RCC 7860 (cell line): ENCODE results near the gene FHOD3.

Experiments used
- DNase-seq: peaks from one replicate; pipeline ENCODE4 v3.0.0-alpha.2; 2015; ENCODE audit warnings: low spot score
- FAIRE-seq: peaks from 2 replicates; lab custom pipeline; 2012; peaks lifted over from hg19 to GRCh38; lab: Jason Lieb, UNC

The FHOD3 gene

GRCh38 chr18:36675542-36675941 is 378.0 kb downstream of the FHOD3 start:
- FAIRE-seq, result no peak

GRCh38 chr18:36676629-36677028 is 379.1 kb downstream of the FHOD3 start:
- DNase-seq (no peak), FAIRE-seq (no peak)

More at GRCh38 chr18:36675542-36675941, 378.0 kb downstream of the FHOD3 start:
- no peak for DNase-seq

GRCh38 chr18:36680042-36680441 is 382.5 kb downstream of the FHOD3 start:
- DNase-seq, result no peak
- no peak for FAIRE-seq

- FAIRE-seq (no peak), DNase-seq (no peak)
Measured at GRCh38 chr18:36685580-36685979, 388.1 kb downstream of the FHOD3 start.

GRCh38 chr18:36688020-36688965 is 390.8 kb downstream of the FHOD3 start:
- no peak for FAIRE-seq
- peak; percentile 32 for DNase-seq

GRCh38 chr18:36692371-36692770 is 394.9 kb downstream of the FHOD3 start:
- FAIRE-seq (no peak), DNase-seq (no peak)

GRCh38 chr18:36692921-36693332 is 395.4 kb downstream of the FHOD3 start:
- FAIRE-seq (no peak), DNase-seq (no peak)

- FAIRE-seq, result no peak
- no peak for DNase-seq
Measured at GRCh38 chr18:36693931-36694620, 396.6 kb downstream of the FHOD3 start.

GRCh38 chr18:36695806-36696205 is 398.3 kb downstream of the FHOD3 start:
- FAIRE-seq (no peak), DNase-seq (no peak)

- FAIRE-seq (peak; percentile 77), DNase-seq (peak; percentile 52)
Measured at GRCh38 chr18:36697905-36698304, 400.4 kb downstream of the FHOD3 start.

- FAIRE-seq, result no peak
- no peak for DNase-seq
Measured at GRCh38 chr18:36700955-36701354, 403.4 kb downstream of the FHOD3 start.

GRCh38 chr18:36702401-36703013 is 405.0 kb downstream of the FHOD3 start:
- FAIRE-seq (no peak), DNase-seq (no peak)

- no peak for FAIRE-seq
- DNase-seq, result no peak
Measured at GRCh38 chr18:36704156-36704555, 406.6 kb downstream of the FHOD3 start.

GRCh38 chr18:36706134-36706881 is 408.8 kb downstream of the FHOD3 start:
- peak; percentile 69 for DNase-seq
- FAIRE-seq, result peak; percentile 90

GRCh38 chr18:36708366-36708765 is 410.9 kb downstream of the FHOD3 start:
- DNase-seq, result no peak
- FAIRE-seq, result no peak

- FAIRE-seq, result no peak
- no peak for DNase-seq
Measured at GRCh38 chr18:36709315-36709714, 411.8 kb downstream of the FHOD3 start.

- FAIRE-seq (no peak), DNase-seq (no peak)
Measured at GRCh38 chr18:36711014-36711725, 413.7 kb downstream of the FHOD3 start.

- DNase-seq (peak; percentile 70), FAIRE-seq (peak; percentile 95)
Measured at GRCh38 chr18:36711813-36712444, 414.4 kb downstream of the FHOD3 start.

- FAIRE-seq, result no peak
- DNase-seq, result no peak
Measured at GRCh38 chr18:36714476-36714875, 417.0 kb downstream of the FHOD3 start.
